Mucosa of descending colon (tissue), 3 donors: ENCODE data around the gene NOX5. TPM values are rescaled to one million over a fixed set of nuclear protein-coding genes. Genes with fewer than 3 reads are reported as not detected.

Experiments used
- ATAC-seq: fragments of 200-7000 bp; cut with Tn5 transposase; one replicate; pipeline ENCODE4 v1.9.1; 2020; ENCODE audit warnings: mild to moderate bottlenecking, moderate library complexity
- DNase-seq, 3 donors: peaks; one replicate each; pipeline ENCODE4 v3.0.0-alpha.2; 2020
- H3K36me3 ChIP-seq: fragments of 200-600 bp; one replicate; pipeline ENCODE4 v1.8.0; 2021; ENCODE audit warnings: low read depth, mild to moderate bottlenecking
- H3K4me1 ChIP-seq: fragments of 200-600 bp; one replicate; pipeline ENCODE4 v1.8.0; 2021; ENCODE audit warnings: low read depth, mild to moderate bottlenecking
- H3K4me3 ChIP-seq: fragments of 200-600 bp; one replicate; pipeline ENCODE4 v1.8.0; 2021; ENCODE audit warnings: mild to moderate bottlenecking
- H3K9me3 ChIP-seq: fragments of 200-600 bp; one replicate; pipeline ENCODE4 v1.8.0; 2021; ENCODE audit warnings: mild to moderate bottlenecking
- intact Hi-C, 2 donors: fragments of 100-400 bp; cut with DNase I in 1 of 2; cut with micrococcal nuclease in 1 of 2; formaldehyde crosslinking; loops; one replicate each; pipeline versions ENCODE4 v1.11.0 to v1.11.1; 2022; cut with DNase I, micrococcal nuclease
- total RNA-seq, 3 donors: library from RNA; stranded (reverse); fragmentation: NEBNext Ultra II Directional in 2 of 3; extraction: Animal tissue kit (Norgen Biotek cat#: 25700) in 2 of 3; gene quantifications; one replicate each; pipeline versions ENCODE4 v1.2.1 to v1.2.4, GENCODE V29; 2021 to 2023
- TF ChIP-seq, protein P1 (sequence below): fragments of 200-600 bp; IDR thresholded peaks from one replicate; pipeline ENCODE4 v1.8.0; 2022; ENCODE audit warnings: antibody characterized with exemption, mild to moderate bottlenecking
- donor health status: DM: no; HTN: no; CAD: no; lungs with moderate emphysema.
- donor health status: DM: no; HTN: no; CAD: no.
- donor health status: DM: no; HTN: yes; CAD: no.

NOX5 gene
- total RNA-seq, 3 donors from 2014 or later, result 0.13 to 0.17 TPM; not detected in 1

DNA sequence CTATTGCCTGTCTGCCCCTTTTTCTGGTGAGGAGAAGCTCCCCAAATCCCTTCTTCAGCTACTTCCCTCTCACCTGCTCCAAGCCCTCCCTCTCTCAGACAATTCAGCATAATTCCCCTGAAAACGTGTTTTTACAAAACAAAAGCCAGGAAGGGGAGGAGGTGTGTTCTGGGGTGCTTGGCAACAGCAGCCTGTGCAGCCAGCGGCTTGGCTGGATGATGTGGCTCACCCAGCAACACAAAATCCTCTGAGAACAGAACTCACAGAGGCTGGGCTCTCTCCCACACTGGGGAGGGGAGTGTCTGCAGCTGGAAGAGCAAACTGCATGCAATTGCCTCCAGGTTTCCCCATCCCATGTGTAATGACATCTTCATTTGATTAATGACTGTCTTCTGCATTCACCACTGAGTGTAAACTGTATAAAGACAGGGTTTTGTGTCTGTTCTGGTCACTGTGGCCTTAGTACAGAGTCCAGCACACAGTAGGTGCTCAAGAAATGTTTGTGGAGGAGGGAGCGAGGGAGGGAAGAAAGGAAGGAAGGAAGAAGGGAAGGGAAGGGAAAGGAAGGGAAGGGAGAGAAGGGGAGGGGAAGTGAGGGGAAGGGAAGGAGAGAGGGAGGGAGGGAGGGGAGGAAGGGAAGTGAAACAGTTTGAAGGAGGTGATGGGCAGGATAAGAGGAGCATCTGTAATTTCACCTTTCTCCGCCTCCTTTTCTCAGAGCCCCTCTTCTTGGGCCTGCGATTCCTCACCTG, 75.9 kb downstream of the NOX5 start:
- Histone ChIP-seq H3K9me3 (no peaks in the 10 kb centered on the region), H3K4me3 (no peak overlapping the region), H3K36me3 (no peaks in the 10 kb centered on the region), H3K4me1 (no peaks in the 10 kb centered on the region)
- TF ChIP-seq, protein P1, sequence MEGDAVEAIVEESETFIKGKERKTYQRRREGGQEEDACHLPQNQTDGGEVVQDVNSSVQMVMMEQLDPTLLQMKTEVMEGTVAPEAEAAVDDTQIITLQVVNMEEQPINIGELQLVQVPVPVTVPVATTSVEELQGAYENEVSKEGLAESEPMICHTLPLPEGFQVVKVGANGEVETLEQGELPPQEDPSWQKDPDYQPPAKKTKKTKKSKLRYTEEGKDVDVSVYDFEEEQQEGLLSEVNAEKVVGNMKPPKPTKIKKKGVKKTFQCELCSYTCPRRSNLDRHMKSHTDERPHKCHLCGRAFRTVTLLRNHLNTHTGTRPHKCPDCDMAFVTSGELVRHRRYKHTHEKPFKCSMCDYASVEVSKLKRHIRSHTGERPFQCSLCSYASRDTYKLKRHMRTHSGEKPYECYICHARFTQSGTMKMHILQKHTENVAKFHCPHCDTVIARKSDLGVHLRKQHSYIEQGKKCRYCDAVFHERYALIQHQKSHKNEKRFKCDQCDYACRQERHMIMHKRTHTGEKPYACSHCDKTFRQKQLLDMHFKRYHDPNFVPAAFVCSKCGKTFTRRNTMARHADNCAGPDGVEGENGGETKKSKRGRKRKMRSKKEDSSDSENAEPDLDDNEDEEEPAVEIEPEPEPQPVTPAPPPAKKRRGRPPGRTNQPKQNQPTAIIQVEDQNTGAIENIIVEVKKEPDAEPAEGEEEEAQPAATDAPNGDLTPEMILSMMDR, result no peak
- ATAC-seq, result no peak
- no peak for DNase-seq
- intact Hi-C loops, result no loop called here

DNA sequence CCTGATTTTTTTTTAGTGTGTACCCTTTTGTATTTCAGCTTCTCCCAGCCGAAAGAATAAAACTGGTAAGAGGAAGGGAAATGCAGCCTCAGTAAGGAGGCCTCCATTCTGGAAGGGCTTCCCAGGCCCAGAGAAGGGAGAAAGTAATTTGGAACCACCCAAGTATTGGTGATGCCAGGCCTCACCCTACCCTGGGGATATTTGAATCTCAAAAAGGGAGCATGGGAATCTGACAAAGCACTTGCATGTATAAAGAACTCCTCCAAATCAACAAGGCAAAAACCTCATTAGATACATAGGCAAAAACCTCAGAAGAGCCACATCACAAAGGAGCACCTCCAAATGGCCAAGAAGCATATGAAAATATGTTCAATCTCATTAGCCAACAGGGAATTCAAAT, 77.2 kb downstream of the NOX5 start:
- ATAC-seq, result no peak
- no peaks in the 10 kb centered on the region for H3K36me3 ChIP-seq
- DNase-seq, result no peak
- no peaks in the 10 kb centered on the region for H3K9me3 ChIP-seq
- H3K4me1 ChIP-seq, result no peaks in the 10 kb centered on the region
- TF ChIP-seq, protein P1, result no peak
- H3K4me3 ChIP-seq, result no peak overlapping the region
- intact Hi-C loops, result no loop called here

DNA sequence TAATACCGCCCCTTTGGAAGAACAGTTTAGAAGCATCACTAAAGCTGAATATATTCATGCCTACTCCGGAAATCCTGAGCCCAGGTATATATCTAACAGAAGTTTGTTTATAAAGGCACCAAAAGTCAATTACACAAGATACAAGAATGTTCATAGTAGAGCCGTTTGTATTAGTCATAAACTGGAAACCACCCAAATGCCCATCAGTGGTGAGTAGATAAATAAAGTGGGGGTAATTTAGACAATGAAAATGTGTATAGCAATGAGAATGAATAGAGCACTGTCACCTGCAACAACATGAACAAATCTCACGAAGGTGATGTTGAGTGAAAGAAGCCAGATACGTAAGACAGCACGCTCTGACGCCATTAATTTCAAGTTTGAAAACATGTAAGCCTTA, 77.7 kb downstream of the NOX5 start:
- ATAC-seq (no peak), DNase-seq (no peak)
- no peak overlapping the region for H3K4me3 ChIP-seq
- H3K36me3 ChIP-seq, result no peaks in the 10 kb centered on the region
- intact Hi-C loops, result no loop called here
- no peaks in the 10 kb centered on the region for H3K9me3 ChIP-seq
- no peaks in the 10 kb centered on the region for H3K4me1 ChIP-seq
- TF ChIP-seq, protein P1, result no peak

DNA sequence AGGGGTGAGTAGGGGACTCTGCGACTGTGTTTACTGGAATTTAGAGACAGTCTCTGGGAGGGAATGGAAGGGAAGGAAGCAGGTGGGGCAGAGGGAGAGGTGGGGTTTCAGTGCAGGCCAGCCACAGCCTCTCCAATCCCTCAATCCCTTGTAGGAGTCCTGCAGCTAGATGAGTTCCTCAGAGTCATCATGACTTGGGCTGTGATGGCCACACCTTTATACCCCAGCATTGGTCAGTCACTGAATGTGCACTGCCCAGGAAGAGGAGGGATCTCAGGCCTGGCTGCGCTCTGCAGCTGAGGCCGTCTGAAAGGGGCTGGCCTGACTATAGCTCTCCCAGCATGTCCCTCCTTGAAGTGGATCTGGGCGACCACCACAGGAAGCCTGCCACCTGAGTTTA, 78.6 kb downstream of the NOX5 start:
- ATAC-seq (no peak), DNase-seq (no peak)
- TF ChIP-seq, protein P1, result no peak
- Histone ChIP-seq H3K4me1 (no peaks in the 10 kb centered on the region), H3K4me3 (no peak overlapping the region), H3K36me3 (no peaks in the 10 kb centered on the region), H3K9me3 (no peaks in the 10 kb centered on the region)
- intact Hi-C loops, result no loop called here

DNA sequence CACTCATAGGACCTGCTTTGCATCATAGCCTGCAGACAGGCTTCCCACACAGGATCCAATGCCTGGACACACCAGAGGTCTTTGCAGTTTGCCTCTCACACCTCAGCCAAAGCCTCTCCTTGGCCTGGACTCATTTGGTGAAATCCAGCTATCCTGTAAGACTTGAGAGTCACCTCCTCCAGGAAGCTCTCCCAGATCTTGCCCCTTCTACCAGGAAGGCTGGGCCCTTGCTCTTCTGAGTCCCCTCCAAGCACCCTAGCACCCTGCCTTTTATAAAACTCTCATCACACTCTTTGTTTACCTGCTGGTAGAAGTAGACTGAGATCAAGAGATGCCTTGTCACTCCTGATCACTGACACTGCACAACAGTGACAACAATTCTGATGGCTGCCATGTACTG, 79.1 kb downstream of the NOX5 start:
- no peak overlapping the region for H3K4me3 ChIP-seq
- no peaks in the 10 kb centered on the region for H3K9me3 ChIP-seq
- TF ChIP-seq, protein P1, result no peak

More for the DNA sequence above, 79.1 kb downstream of the NOX5 start:
- no peaks in the 10 kb centered on the region for H3K36me3 ChIP-seq
- no peaks in the 10 kb centered on the region for H3K4me1 ChIP-seq
- intact Hi-C loops, result no loop called here
- ATAC-seq (no peak), DNase-seq (no peak)
